ENCODE results near the gene EEF1AKMT3. TPM values are rescaled to one million over a fixed set of nuclear protein-coding genes. Genes with fewer than 3 reads are reported as not detected.
A peak's percentile ranks its signal among the peaks of the same experiment; 100 is the strongest.

EEF1AKMT3 gene
- total and polyA plus RNA-seq, 2 experiments from 2014 or later = 1.3 to 5.3 TPM

DNA sequence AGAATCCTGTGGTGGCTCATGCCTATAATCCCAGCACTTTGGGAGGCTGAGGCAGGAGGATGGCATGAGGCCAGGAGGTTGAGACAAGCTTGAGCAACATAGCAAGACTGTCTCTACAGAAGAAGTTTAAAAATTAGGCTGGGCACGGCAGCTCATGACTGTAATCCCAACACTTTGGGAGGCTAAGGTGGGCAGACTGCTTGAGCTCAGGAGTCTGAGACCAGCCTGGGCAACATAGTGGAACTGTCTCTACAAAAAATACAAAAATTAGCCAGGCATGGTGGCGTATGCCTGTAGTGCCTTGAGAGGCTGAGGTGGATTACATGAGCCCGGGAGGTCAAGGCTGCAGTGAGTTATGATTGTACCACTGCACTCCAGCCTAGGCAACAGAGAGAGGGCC, 4.5 kb upstream of the EEF1AKMT3 start (continued):
- TF ChIP-seq, protein P1, sequence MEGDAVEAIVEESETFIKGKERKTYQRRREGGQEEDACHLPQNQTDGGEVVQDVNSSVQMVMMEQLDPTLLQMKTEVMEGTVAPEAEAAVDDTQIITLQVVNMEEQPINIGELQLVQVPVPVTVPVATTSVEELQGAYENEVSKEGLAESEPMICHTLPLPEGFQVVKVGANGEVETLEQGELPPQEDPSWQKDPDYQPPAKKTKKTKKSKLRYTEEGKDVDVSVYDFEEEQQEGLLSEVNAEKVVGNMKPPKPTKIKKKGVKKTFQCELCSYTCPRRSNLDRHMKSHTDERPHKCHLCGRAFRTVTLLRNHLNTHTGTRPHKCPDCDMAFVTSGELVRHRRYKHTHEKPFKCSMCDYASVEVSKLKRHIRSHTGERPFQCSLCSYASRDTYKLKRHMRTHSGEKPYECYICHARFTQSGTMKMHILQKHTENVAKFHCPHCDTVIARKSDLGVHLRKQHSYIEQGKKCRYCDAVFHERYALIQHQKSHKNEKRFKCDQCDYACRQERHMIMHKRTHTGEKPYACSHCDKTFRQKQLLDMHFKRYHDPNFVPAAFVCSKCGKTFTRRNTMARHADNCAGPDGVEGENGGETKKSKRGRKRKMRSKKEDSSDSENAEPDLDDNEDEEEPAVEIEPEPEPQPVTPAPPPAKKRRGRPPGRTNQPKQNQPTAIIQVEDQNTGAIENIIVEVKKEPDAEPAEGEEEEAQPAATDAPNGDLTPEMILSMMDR (conservative IDR thresholded peaks at IDR 0.05; ENCODE audit: low read depth in 2 of 2) = no peak

DNA sequence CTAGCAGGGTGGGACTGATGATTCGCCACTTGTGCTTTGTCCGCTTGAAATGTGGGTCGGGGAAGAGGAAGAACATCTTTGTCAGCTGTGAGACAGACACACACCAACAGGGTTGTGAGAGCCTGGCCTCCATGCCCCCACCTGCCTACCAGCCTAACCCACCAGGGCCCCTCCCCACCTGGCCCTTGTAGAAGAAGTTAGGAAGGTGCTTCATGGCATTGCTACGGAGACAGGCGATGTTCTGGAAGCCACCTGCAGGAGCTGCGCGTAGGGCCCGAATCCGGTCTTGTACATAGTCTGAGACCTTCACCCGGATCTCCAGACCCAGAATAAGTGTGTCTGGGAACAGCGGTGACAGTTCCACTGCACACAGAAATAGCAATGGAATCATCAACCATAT, 2.8 kb upstream of the EEF1AKMT3 start:
- Histone ChIP-seq H3K36me3 (ENCODE audit: insufficient read depth) (no peaks in the 10 kb centered on the region; the same call in 1 of the 2 replicates), H3F3A (replicated peaks; ENCODE audit: low read depth) (peaks cover 11% of the 10 kb centered on the region)
- H3K4me3 Mint-ChIP-seq = peak overlapping the region; percentile 21; the same call in 1 of the 3 replicates
- TF ChIP-seq JUNB (IDR thresholded peaks at IDR 0.05; ENCODE audit: unreplicated experiment) = no peak
- TF ChIP-seq, protein P1 (conservative IDR thresholded peaks at IDR 0.05; ENCODE audit: low read depth in 2 of 2) = no peak
- TF ChIP-seq, protein P2, sequence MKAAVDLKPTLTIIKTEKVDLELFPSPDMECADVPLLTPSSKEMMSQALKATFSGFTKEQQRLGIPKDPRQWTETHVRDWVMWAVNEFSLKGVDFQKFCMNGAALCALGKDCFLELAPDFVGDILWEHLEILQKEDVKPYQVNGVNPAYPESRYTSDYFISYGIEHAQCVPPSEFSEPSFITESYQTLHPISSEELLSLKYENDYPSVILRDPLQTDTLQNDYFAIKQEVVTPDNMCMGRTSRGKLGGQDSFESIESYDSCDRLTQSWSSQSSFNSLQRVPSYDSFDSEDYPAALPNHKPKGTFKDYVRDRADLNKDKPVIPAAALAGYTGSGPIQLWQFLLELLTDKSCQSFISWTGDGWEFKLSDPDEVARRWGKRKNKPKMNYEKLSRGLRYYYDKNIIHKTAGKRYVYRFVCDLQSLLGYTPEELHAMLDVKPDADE (IDR thresholded peaks at IDR 0.05) = no peak
- no peak for TF ChIP-seq ZNF331 (CRISPR knock-in tag; IDR thresholded peaks at IDR 0.05; ENCODE audit: low read depth)
- no peak for TF ChIP-seq POLR2AphosphoS5 (IDR thresholded peaks at IDR 0.05; ENCODE audit: low read depth)
- TF ChIP-seq, protein P3, sequence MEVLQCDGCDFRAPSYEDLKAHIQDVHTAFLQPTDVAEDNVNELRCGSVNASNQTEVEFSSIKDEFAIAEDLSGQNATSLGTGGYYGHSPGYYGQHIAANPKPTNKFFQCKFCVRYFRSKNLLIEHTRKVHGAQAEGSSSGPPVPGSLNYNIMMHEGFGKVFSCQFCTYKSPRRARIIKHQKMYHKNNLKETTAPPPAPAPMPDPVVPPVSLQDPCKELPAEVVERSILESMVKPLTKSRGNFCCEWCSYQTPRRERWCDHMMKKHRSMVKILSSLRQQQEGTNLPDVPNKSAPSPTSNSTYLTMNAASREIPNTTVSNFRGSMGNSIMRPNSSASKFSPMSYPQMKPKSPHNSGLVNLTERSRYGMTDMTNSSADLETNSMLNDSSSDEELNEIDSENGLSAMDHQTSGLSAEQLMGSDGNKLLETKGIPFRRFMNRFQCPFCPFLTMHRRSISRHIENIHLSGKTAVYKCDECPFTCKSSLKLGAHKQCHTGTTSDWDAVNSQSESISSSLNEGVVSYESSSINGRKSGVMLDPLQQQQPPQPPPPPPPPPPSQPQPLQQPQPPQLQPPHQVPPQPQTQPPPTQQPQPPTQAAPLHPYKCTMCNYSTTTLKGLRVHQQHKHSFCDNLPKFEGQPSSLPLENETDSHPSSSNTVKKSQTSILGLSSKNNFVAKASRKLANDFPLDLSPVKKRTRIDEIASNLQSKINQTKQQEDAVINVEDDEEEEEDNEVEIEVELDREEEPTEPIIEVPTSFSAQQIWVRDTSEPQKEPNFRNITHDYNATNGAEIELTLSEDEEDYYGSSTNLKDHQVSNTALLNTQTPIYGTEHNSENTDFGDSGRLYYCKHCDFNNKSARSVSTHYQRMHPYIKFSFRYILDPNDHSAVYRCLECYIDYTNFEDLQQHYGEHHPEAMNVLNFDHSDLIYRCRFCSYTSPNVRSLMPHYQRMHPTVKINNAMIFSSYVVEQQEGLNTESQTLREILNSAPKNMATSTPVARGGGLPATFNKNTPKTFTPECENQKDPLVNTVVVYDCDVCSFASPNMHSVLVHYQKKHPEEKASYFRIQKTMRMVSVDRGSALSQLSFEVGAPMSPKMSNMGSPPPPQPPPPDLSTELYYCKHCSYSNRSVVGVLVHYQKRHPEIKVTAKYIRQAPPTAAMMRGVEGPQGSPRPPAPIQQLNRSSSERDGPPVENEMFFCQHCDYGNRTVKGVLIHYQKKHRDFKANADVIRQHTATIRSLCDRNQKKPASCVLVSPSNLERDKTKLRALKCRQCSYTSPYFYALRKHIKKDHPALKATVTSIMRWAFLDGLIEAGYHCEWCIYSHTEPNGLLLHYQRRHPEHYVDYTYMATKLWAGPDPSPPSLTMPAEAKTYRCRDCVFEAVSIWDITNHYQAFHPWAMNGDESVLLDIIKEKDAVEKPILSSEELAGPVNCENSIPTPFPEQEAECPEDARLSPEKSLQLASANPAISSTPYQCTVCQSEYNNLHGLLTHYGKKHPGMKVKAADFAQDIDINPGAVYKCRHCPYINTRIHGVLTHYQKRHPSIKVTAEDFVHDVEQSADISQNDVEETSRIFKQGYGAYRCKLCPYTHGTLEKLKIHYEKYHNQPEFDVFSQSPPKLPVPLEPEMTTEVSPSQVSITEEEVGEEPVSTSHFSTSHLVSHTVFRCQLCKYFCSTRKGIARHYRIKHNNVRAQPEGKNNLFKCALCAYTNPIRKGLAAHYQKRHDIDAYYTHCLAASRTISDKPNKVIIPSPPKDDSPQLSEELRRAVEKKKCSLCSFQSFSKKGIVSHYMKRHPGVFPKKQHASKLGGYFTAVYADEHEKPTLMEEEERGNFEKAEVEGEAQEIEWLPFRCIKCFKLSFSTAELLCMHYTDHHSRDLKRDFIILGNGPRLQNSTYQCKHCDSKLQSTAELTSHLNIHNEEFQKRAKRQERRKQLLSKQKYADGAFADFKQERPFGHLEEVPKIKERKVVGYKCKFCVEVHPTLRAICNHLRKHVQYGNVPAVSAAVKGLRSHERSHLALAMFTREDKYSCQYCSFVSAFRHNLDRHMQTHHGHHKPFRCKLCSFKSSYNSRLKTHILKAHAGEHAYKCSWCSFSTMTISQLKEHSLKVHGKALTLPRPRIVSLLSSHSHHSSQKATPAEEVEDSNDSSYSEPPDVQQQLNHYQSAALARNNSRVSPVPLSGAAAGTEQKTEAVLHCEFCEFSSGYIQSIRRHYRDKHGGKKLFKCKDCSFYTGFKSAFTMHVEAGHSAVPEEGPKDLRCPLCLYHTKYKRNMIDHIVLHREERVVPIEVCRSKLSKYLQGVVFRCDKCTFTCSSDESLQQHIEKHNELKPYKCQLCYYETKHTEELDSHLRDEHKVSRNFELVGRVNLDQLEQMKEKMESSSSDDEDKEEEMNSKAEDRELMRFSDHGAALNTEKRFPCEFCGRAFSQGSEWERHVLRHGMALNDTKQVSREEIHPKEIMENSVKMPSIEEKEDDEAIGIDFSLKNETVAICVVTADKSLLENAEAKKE (CRISPR knock-in tag; IDR thresholded peaks at IDR 0.05) = no peak
- no peak for TF ChIP-seq STAT1 (IDR thresholded peaks at IDR 0.05; ENCODE audit: unreplicated experiment)
- TF ChIP-seq, protein P4, sequence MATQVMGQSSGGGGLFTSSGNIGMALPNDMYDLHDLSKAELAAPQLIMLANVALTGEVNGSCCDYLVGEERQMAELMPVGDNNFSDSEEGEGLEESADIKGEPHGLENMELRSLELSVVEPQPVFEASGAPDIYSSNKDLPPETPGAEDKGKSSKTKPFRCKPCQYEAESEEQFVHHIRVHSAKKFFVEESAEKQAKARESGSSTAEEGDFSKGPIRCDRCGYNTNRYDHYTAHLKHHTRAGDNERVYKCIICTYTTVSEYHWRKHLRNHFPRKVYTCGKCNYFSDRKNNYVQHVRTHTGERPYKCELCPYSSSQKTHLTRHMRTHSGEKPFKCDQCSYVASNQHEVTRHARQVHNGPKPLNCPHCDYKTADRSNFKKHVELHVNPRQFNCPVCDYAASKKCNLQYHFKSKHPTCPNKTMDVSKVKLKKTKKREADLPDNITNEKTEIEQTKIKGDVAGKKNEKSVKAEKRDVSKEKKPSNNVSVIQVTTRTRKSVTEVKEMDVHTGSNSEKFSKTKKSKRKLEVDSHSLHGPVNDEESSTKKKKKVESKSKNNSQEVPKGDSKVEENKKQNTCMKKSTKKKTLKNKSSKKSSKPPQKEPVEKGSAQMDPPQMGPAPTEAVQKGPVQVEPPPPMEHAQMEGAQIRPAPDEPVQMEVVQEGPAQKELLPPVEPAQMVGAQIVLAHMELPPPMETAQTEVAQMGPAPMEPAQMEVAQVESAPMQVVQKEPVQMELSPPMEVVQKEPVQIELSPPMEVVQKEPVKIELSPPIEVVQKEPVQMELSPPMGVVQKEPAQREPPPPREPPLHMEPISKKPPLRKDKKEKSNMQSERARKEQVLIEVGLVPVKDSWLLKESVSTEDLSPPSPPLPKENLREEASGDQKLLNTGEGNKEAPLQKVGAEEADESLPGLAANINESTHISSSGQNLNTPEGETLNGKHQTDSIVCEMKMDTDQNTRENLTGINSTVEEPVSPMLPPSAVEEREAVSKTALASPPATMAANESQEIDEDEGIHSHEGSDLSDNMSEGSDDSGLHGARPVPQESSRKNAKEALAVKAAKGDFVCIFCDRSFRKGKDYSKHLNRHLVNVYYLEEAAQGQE (IDR thresholded peaks at IDR 0.05; ENCODE audit: unreplicated experiment) = no peak
- no peak for TF ChIP-seq EZH2 (IDR thresholded peaks at IDR 0.05; ENCODE audit: low read depth, unreplicated experiment)
- TF ChIP-seq ZNF114 (CRISPR knock-in tag; IDR thresholded peaks at IDR 0.05) = no peak

More for the DNA sequence above, 2.8 kb upstream of the EEF1AKMT3 start:
- Mint-ChIP-seq H3K9me3 (no peaks in the 10 kb centered on the region; the same call in 2 of the 3 replicates), H3K27me3 (ENCODE audit: insufficient read depth, low read depth, poor library complexity) (peaks cover 38% of the 10 kb centered on the region), H3K27ac (no peak overlapping the region), H3K36me3 (ENCODE audit: low read depth) (peaks cover 35% of the 10 kb centered on the region), H3K4me1 (peaks cover 25% of the 10 kb centered on the region)
- peaks cover 7% of the 10 kb centered on the region; the same call in 1 of the 2 replicates for H4K20me1 ChIP-seq (replicated peaks; ENCODE audit: insufficient read depth)
- DNase-seq (ENCODE audit: low spot score) (no peak), ATAC-seq (no peak)
- no peak overlapping the region for H2AFZ ChIP-seq
- peaks cover 52% of the 10 kb centered on the region for H3K27me3 ChIP-seq (ENCODE audit: insufficient read depth)
- no peak overlapping the region for H3K4me3 ChIP-seq
- H3K27ac ChIP-seq (ENCODE audit: low read depth) = no peak overlapping the region
- no peak overlapping the region for H3K4me2 ChIP-seq
- no peaks in the 10 kb centered on the region for H3K79me2 ChIP-seq (replicated peaks; ENCODE audit: insufficient read depth)
- H3K4me1 ChIP-seq (ENCODE audit: insufficient read depth) = peaks cover 14% of the 10 kb centered on the region; the same call in 1 of the 2 replicates
- no peaks in the 10 kb centered on the region for H3K9me2 ChIP-seq (ENCODE audit: insufficient read depth)
